WTC11 (cell line): ENCODE results near the gene OR9Q2. TPM values are rescaled to one million over a fixed set of nuclear protein-coding genes. Genes with fewer than 3 reads are reported as not detected.
"Not testable (repeated sequence)": the region's sequence is repeated elsewhere in the genome, so short reads cannot be mapped to it uniquely, and the experiment has no call there.

Source experiments
- ATAC-seq: fragments of 200-7000 bp; cut with Tn5 transposase; 2 replicates; pipeline ENCODE4 v1.10.0; 2021; ENCODE audit warnings: mild to moderate bottlenecking, moderate library complexity
- CTCF ChIA-PET: fragments of 300-600 bp; sonication (Branson Sonifier 250); formaldehyde crosslinking; loops from one replicate; lab custom pipeline; 2021; ENCODE audit warnings: antibody characterized with exemption; lab: Charles Lee
- POLR2A ChIA-PET: fragments of 350-600 bp; sonication (Branson Sonifier 250); formaldehyde crosslinking; loops from one replicate; lab custom pipeline; 2021; ENCODE audit warnings: antibody characterized with exemption; lab: Charles Lee
- DNase-seq: peaks from one replicate; pipeline ENCODE4 v3.0.0; 2021; ENCODE audit warnings: low spot score
- H3K27ac Mint-ChIP-seq: 2 replicates; pipeline ENCODE4 v1.8.0; 2021; ENCODE audit warnings: mixed read lengths
- H3K27me3 Mint-ChIP-seq: 2 replicates; pipeline ENCODE4 v1.8.0; 2021; ENCODE audit warnings: low read depth, mild to moderate bottlenecking, moderate library complexity, mixed read lengths
- H3K36me3 Mint-ChIP-seq: 2 replicates; pipeline ENCODE4 v1.8.0; 2021; ENCODE audit warnings: mixed read lengths
- H3K4me1 Mint-ChIP-seq: 2 replicates; pipeline ENCODE4 v1.8.0; 2022; ENCODE audit warnings: mixed read lengths
- H3K4me3 Mint-ChIP-seq: 2 replicates; pipeline ENCODE4 v1.8.0; 2021; ENCODE audit warnings: mild to moderate bottlenecking, moderate library complexity, mixed read lengths
- H3K9me3 Mint-ChIP-seq: 2 replicates; pipeline ENCODE4 v1.8.0; 2021; ENCODE audit warnings: mixed read lengths
- ATF3 ChIP-seq: sonication (generic); formaldehyde crosslinking; conservative IDR thresholded peaks from 2 replicates; pipeline ENCODE4 v1.8.1; 2022; ENCODE audit warnings: mild to moderate bottlenecking, missing genetic modification reagents
- CBFB ChIP-seq: sonication (generic); formaldehyde crosslinking; IDR thresholded peaks from 2 replicates; pipeline ENCODE4 v1.8.1; 2022; ENCODE audit warnings: mild to moderate bottlenecking, low read depth, missing genetic modification reagents
- ERG ChIP-seq: fragments of 250-450 bp; sonication (Bioruptor Pico); IDR thresholded peaks from 2 replicates; pipeline ENCODE4 v1.8.0; 2021; ENCODE audit warnings: mild to moderate bottlenecking
- ETV6 ChIP-seq: sonication (generic); formaldehyde crosslinking; IDR thresholded peaks from 2 replicates; pipeline ENCODE4 v1.8.1; 2022; ENCODE audit warnings: mild to moderate bottlenecking, missing genetic modification reagents
- FOXJ3 ChIP-seq: sonication (generic); formaldehyde crosslinking; IDR thresholded peaks from 2 replicates; pipeline ENCODE4 v1.9.0; 2021; ENCODE audit warnings: missing genetic modification reagents, mild to moderate bottlenecking, borderline replicate concordance
- FOXK1 ChIP-seq: sonication (generic); formaldehyde crosslinking; IDR thresholded peaks from 2 replicates; pipeline ENCODE4 v1.8.0; 2022; ENCODE audit warnings: mild to moderate bottlenecking, moderate library complexity, missing genetic modification reagents
- GABPB1 ChIP-seq: sonication (generic); formaldehyde crosslinking; IDR thresholded peaks from 2 replicates; pipeline ENCODE4 v1.8.1; 2023; ENCODE audit warnings: mild to moderate bottlenecking, missing genetic modification reagents
- MXD4 ChIP-seq: fragments of 250-450 bp; sonication (Bioruptor Pico); IDR thresholded peaks from 2 replicates; pipeline ENCODE4 v1.8.0; 2021; ENCODE audit warnings: mild to moderate bottlenecking, moderate library complexity, borderline replicate concordance
- MYBL2 ChIP-seq: sonication (generic); formaldehyde crosslinking; IDR thresholded peaks from 2 replicates; pipeline ENCODE4 v1.8.1; 2023; ENCODE audit warnings: mild to moderate bottlenecking, moderate library complexity, missing genetic modification reagents
- NFATC4 ChIP-seq: fragments of 250-450 bp; sonication (Bioruptor Pico); IDR thresholded peaks from 2 replicates; pipeline ENCODE4 v1.9.0; 2021; ENCODE audit warnings: mild to moderate bottlenecking
- NR3C1 ChIP-seq: sonication (generic); formaldehyde crosslinking; conservative IDR thresholded peaks from 2 replicates; pipeline ENCODE4 v1.8.1; 2023; ENCODE audit warnings: low read depth, mild to moderate bottlenecking, missing genetic modification reagents
- OVOL2 ChIP-seq: fragments of 250-450 bp; sonication (Bioruptor Pico); IDR thresholded peaks from 2 replicates; pipeline ENCODE4 v1.9.0; 2021; ENCODE audit warnings: mild to moderate bottlenecking, borderline replicate concordance
- PRRX2 ChIP-seq: fragments of 250-450 bp; sonication (Bioruptor Pico); IDR thresholded peaks from 2 replicates; pipeline ENCODE4 v1.8.0; 2021; ENCODE audit warnings: mild to moderate bottlenecking
- TP53 ChIP-seq: sonication (generic); formaldehyde crosslinking; IDR thresholded peaks from 2 replicates; pipeline ENCODE4 v1.8.1; 2023; ENCODE audit warnings: mild to moderate bottlenecking, missing genetic modification reagents
- ZBTB21 ChIP-seq: sonication (generic); formaldehyde crosslinking; IDR thresholded peaks from 2 replicates; pipeline ENCODE4 v1.8.1; 2023; ENCODE audit warnings: mild to moderate bottlenecking, missing genetic modification reagents, borderline replicate concordance
- ZNF317 ChIP-seq: sonication (generic); formaldehyde crosslinking; IDR thresholded peaks from 2 replicates; pipeline ENCODE4 v1.8.1; 2023; ENCODE audit warnings: low read depth, mild to moderate bottlenecking, moderate library complexity, missing genetic modification reagents, borderline replicate concordance
- total RNA-seq: library from RNA; stranded (reverse); gene quantifications from 3 replicates; pipeline ENCODE4 v1.2.3, GENCODE V29; 2021
- TF ChIP-seq, protein P1 (sequence below): sonication (generic); formaldehyde crosslinking; IDR thresholded peaks from 2 replicates; pipeline ENCODE4 v1.8.1; 2022; ENCODE audit warnings: missing genetic modification reagents, borderline replicate concordance
- TF ChIP-seq, protein P2 (sequence below): sonication (generic); formaldehyde crosslinking; IDR thresholded peaks from 2 replicates; pipeline ENCODE4 v1.8.0; 2022; ENCODE audit warnings: mild to moderate bottlenecking, missing genetic modification reagents
- TF ChIP-seq, protein P3 (sequence below): fragments of 200-600 bp; IDR thresholded peaks from 2 replicates; pipeline ENCODE4 v1.8.0; 2022; ENCODE audit warnings: antibody characterized with exemption
- TF ChIP-seq, protein P4 (sequence below): fragments of 250-450 bp; sonication (Bioruptor Pico); IDR thresholded peaks from 2 replicates; pipeline ENCODE4 v2.1.2; 2022; ENCODE audit warnings: mild to moderate bottlenecking, moderate library complexity

The OR9Q2 gene
- total RNA-seq, 1 experiment from 2014 or later = not detected

GRCh38 chr11:58199271-58199670 is 10.4 kb downstream of the OR9Q2 start:
- ATAC-seq (no peak), DNase-seq (no peak)
- ChIA-PET POLR2A (no interaction called here), CTCF (no interaction called here)
- H3K27me3 Mint-ChIP-seq = no peaks in the 10 kb centered on the region; the same call in 1 of the 2 replicates
- TF ChIP-seq MYBL2 = no peak
- TF ChIP-seq, protein P1, sequence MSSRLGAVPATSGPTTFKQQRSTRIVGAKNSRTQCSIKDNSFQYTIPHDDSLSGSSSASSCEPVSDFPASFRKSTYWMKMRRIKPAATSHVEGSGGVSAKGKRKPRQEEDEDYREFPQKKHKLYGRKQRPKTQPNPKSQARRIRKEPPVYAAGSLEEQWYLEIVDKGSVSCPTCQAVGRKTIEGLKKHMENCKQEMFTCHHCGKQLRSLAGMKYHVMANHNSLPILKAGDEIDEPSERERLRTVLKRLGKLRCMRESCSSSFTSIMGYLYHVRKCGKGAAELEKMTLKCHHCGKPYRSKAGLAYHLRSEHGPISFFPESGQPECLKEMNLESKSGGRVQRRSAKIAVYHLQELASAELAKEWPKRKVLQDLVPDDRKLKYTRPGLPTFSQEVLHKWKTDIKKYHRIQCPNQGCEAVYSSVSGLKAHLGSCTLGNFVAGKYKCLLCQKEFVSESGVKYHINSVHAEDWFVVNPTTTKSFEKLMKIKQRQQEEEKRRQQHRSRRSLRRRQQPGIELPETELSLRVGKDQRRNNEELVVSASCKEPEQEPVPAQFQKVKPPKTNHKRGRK (CRISPR knock-in tag) = no peak
- TF ChIP-seq OVOL2 (CRISPR knock-in tag) = no peak
- no peak for TF ChIP-seq FOXK1 (CRISPR knock-in tag)
- TF ChIP-seq, protein P2, sequence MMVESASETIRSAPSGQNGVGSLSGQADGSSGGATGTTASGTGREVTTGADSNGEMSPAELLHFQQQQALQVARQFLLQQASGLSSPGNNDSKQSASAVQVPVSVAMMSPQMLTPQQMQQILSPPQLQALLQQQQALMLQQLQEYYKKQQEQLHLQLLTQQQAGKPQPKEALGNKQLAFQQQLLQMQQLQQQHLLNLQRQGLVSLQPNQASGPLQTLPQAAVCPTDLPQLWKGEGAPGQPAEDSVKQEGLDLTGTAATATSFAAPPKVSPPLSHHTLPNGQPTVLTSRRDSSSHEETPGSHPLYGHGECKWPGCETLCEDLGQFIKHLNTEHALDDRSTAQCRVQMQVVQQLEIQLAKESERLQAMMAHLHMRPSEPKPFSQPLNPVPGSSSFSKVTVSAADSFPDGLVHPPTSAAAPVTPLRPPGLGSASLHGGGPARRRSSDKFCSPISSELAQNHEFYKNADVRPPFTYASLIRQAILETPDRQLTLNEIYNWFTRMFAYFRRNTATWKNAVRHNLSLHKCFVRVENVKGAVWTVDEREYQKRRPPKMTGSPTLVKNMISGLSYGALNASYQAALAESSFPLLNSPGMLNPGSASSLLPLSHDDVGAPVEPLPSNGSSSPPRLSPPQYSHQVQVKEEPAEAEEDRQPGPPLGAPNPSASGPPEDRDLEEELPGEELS (CRISPR knock-in tag) = no peak
- no peak for TF ChIP-seq ETV6 (CRISPR knock-in tag)
- TF ChIP-seq ERG (CRISPR knock-in tag) = no peak
- TF ChIP-seq MXD4 = no peak
- TF ChIP-seq NR3C1 (CRISPR knock-in tag) = no peak
- TF ChIP-seq, protein P3, sequence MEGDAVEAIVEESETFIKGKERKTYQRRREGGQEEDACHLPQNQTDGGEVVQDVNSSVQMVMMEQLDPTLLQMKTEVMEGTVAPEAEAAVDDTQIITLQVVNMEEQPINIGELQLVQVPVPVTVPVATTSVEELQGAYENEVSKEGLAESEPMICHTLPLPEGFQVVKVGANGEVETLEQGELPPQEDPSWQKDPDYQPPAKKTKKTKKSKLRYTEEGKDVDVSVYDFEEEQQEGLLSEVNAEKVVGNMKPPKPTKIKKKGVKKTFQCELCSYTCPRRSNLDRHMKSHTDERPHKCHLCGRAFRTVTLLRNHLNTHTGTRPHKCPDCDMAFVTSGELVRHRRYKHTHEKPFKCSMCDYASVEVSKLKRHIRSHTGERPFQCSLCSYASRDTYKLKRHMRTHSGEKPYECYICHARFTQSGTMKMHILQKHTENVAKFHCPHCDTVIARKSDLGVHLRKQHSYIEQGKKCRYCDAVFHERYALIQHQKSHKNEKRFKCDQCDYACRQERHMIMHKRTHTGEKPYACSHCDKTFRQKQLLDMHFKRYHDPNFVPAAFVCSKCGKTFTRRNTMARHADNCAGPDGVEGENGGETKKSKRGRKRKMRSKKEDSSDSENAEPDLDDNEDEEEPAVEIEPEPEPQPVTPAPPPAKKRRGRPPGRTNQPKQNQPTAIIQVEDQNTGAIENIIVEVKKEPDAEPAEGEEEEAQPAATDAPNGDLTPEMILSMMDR = no peak
- H3K27ac Mint-ChIP-seq = no peak overlapping the region
- H3K4me1 Mint-ChIP-seq = no peaks in the 10 kb centered on the region
- H3K9me3 Mint-ChIP-seq = peaks cover 54% of the 10 kb centered on the region
- H3K4me3 Mint-ChIP-seq = no peak overlapping the region
- peaks cover 9% of the 10 kb centered on the region; the same call in 1 of the 2 replicates for H3K36me3 Mint-ChIP-seq

- Mint-ChIP-seq H3K27ac (no peak within 1 kb of the TSS), H3K9me3 (peaks cover 22% of the 10 kb centered on the region), H3K27me3 (no peaks in the 10 kb centered on the region; the same call in none of the 2 replicates), H3K4me1 (no peaks in the 10 kb centered on the region), H3K4me3 (no peak within 1 kb of the TSS)
- DNase-seq (no peak), ATAC-seq (no peak)
- CTCF ChIA-PET = no interaction called here
- POLR2A ChIA-PET = no interaction called here
- no peak for TF ChIP-seq OVOL2 (CRISPR knock-in tag)
- TF ChIP-seq, all 79 proteins: peak for 0
- H3K36me3 Mint-ChIP-seq = no peaks in the 10 kb centered on the region
Observed at GRCh38 chr11:58204042-58204441, 15.2 kb downstream of the OR9Q2 start, which contains the start of gene OR1S2. TSS of gene OR1S2 (minus strand) at chr11:58204142. CDS start at chr11:58204142, 0 bp downstream.

DNA sequence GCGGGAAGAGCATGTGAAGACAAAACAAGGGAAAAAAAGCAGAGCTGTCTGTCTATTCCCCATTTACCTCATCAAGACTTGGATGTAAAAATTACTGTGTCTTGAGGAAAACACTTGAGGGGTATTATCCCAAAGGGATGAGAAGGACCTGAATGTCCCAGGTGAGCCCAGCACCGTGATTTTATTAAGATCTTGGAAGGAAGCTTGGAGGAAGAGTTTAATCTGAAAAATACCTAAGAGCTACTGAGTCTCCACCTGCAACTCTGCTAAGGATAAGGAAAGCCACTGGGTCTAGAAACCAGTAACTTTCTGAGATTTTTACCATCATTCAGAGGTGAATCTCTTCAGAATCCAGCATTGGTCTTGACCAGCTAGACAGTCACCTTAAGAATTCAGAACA is 23.6 kb downstream of the OR9Q2 start, which contains the start of gene OR1S1:
TSS of gene OR1S1 (plus strand) at position 301 of the 400 bp plus-strand sequence.
- H3K4me1 Mint-ChIP-seq, H3K27ac Mint-ChIP-seq, H3K9me3 Mint-ChIP-seq, H3K4me3 Mint-ChIP-seq, DNase-seq, H3K27me3 Mint-ChIP-seq, POLR2A ChIA-PET, CTCF ChIA-PET, ATAC-seq, H3K36me3 Mint-ChIP-seq: not testable (repeated sequence)

DNA sequence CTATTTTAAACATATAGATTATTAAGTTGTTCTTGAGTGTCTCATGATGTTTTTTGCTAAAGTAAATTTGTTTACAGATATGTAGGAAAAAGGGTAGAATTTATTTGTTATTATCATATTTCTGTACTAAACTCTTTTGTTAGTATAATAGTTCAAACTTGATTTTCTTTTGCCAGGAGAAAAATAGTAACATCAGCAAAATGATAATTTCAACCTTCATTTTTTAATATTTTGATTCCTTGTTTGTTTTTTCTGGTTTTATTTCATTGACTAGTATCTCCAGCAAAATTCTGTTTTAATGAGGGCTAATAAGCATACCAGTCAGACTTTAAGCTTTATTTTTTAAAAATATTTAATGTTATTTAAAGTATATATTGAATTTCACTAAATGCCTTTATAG is 27.6 kb downstream of the OR9Q2 start:
- no peak for ATAC-seq
- no peaks in the 10 kb centered on the region for H3K9me3 Mint-ChIP-seq
- TF ChIP-seq TP53 (CRISPR knock-in tag) (no peak), ZNF317 (CRISPR knock-in tag) (no peak), PRRX2 (no peak), NFATC4 (CRISPR knock-in tag) (no peak), ATF3 (CRISPR knock-in tag) (no peak), ZBTB21 (CRISPR knock-in tag) (no peak), FOXJ3 (CRISPR knock-in tag) (no peak), CBFB (CRISPR knock-in tag) (no peak), GABPB1 (CRISPR knock-in tag) (no peak)
- TF ChIP-seq, protein P4, sequence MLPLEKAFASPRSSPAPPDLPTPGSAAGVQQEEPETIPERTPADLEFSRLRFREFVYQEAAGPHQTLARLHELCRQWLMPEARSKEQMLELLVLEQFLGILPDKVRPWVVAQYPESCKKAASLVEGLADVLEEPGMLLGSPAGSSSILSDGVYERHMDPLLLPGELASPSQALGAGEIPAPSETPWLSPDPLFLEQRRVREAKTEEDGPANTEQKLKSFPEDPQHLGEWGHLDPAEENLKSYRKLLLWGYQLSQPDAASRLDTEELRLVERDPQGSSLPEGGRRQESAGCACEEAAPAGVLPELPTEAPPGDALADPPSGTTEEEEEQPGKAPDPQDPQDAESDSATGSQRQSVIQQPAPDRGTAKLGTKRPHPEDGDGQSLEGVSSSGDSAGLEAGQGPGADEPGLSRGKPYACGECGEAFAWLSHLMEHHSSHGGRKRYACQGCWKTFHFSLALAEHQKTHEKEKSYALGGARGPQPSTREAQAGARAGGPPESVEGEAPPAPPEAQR = no peak

More for the DNA sequence above, 27.6 kb downstream of the OR9Q2 start:
- no peaks in the 10 kb centered on the region; the same call in 1 of the 2 replicates for H3K27me3 Mint-ChIP-seq
- H3K4me1 Mint-ChIP-seq = no peaks in the 10 kb centered on the region
- ChIA-PET CTCF (no interaction called here), POLR2A (no interaction called here)
- H3K4me3 Mint-ChIP-seq = no peak overlapping the region
- no peak for DNase-seq
- H3K36me3 Mint-ChIP-seq = no peaks in the 10 kb centered on the region
- no peak overlapping the region for H3K27ac Mint-ChIP-seq
